Suprapubic skin (tissue), 4 donors: ENCODE measurements around the gene DNAJC25. TPM values are rescaled to one million over a fixed set of nuclear protein-coding genes. Genes with fewer than 3 reads are reported as not detected.
A peak's percentile ranks its signal among the peaks of the same experiment; 100 is the strongest.
"Not testable (repeated sequence)": the region's sequence is repeated elsewhere in the genome, so short reads cannot be mapped to it uniquely, and the experiment has no call there.

Experiments
- DNase-seq, 2 donors: peaks; one replicate each; pipeline ENCODE4 v3.0.0-alpha.2; 2019; ENCODE audit warnings: low spot score in 2 of 2
- H3K27ac ChIP-seq: fragments of 200-600 bp; sonication (generic); one replicate; pipeline ENCODE4 v1.5.1; 2019
- H3K27me3 ChIP-seq: fragments of 200-600 bp; sonication (generic); one replicate; pipeline ENCODE4 v1.5.1; 2019
- H3K36me3 ChIP-seq: fragments of 200-600 bp; sonication (generic); one replicate; pipeline ENCODE4 v1.5.1; 2019
- H3K4me1 ChIP-seq: fragments of 200-600 bp; sonication (generic); one replicate; pipeline ENCODE4 v1.5.1; 2019
- H3K4me3 ChIP-seq: fragments of 200-600 bp; sonication (generic); one replicate; pipeline ENCODE4 v1.5.1; 2019; ENCODE audit warnings: mild to moderate bottlenecking
- H3K9me3 ChIP-seq: fragments of 200-600 bp; sonication (generic); one replicate; pipeline ENCODE4 v1.5.1; 2019
- CTCF ChIP-seq, 2 donors: fragments of 200-600 bp in 1 of 2; fragments of 450-650 bp in 1 of 2; sonication (generic) in 1 of 2; IDR thresholded peaks; one replicate each; pipeline ENCODE4 v1.5.1; 2016 to 2019; ENCODE audit warnings: antibody characterized with exemption in 2 of 2, mild to moderate bottlenecking in 1 of 2, moderate library complexity in 1 of 2
- EP300 ChIP-seq: sonication (generic); formaldehyde crosslinking; IDR thresholded peaks from one replicate; pipeline ENCODE4 v1.6.1; 2017; ENCODE audit warnings: antibody characterized with exemption
- POLR2A ChIP-seq, 2 donors: fragments of 450-650 bp; IDR thresholded peaks; one replicate each; pipeline ENCODE4 v1.6.1; 2017; ENCODE audit warnings: antibody characterized with exemption in 2 of 2, mild to moderate bottlenecking in 2 of 2, moderate library complexity in 2 of 2
- POLR2AphosphoS5 ChIP-seq, 3 donors: sonication (generic); formaldehyde crosslinking; IDR thresholded peaks; one replicate each; pipeline ENCODE4 v1.6.1; 2017; ENCODE audit warnings: antibody characterized with exemption in 3 of 3
- WGBS: methylation state at CpG from one replicate; pipeline ENCODE4 v1.1.5; 2018; 5-methylcytosine and 5-hydroxymethylcytosine counted together
- total RNA-seq, 4 donors: library from RNA; depleted of rRNA; stranded (reverse); fragments of >200 nt; gene quantifications; one replicate each; pipeline ENCODE4 v1.1.0, GENCODE V29; 2016

Gene DNAJC25
- total RNA-seq, 4 donors from 2014 or later, result 3.7 to 6.4 (median 5.0) TPM

GRCh38 chr9:111615928-111616327 lies 15.2 kb upstream of the DNAJC25 start:
- no peak for TF ChIP-seq POLR2AphosphoS5 (IDR thresholded peaks at IDR 0.05)
- no peak for TF ChIP-seq CTCF (IDR thresholded peaks at IDR 0.05)
- TF ChIP-seq EP300, result no peak
- no peak for TF ChIP-seq POLR2A (IDR thresholded peaks at IDR 0.05)
- no peak for DNase-seq
- H3K4me1 ChIP-seq, result peaks cover 2% of the 10 kb centered on the region
- no peak overlapping the region for H3K4me3 ChIP-seq
- no peak overlapping the region for H3K27ac ChIP-seq
- no peaks in the 10 kb centered on the region for H3K27me3 ChIP-seq
- WGBS, result 36% methylated on average over 3 of the region's 3 CpGs
- H3K9me3 ChIP-seq, result no peaks in the 10 kb centered on the region
- H3K36me3 ChIP-seq, result no peaks in the 10 kb centered on the region

GRCh38 chr9:111617349-111617748 lies 13.8 kb upstream of the DNAJC25 start:
- not testable (repeated sequence) for H3K27ac ChIP-seq, H3K27me3 ChIP-seq, H3K36me3 ChIP-seq, H3K4me3 ChIP-seq, H3K9me3 ChIP-seq, DNase-seq, H3K4me1 ChIP-seq
- WGBS, result 98% methylated on average over 5 of the region's 29 CpGs

- H3K9me3 ChIP-seq, result no peaks in the 10 kb centered on the region
- WGBS, result 19% methylated on average over 2 of the region's 2 CpGs
- peaks cover 9% of the 10 kb centered on the region for H3K4me1 ChIP-seq
- H3K27me3 ChIP-seq, result no peaks in the 10 kb centered on the region
- no peak for DNase-seq
- H3K27ac ChIP-seq, result no peak overlapping the region
- H3K4me3 ChIP-seq, result no peak overlapping the region
- no peaks in the 10 kb centered on the region for H3K36me3 ChIP-seq
- TF ChIP-seq POLR2AphosphoS5 (IDR thresholded peaks at IDR 0.05) (no peak), CTCF (IDR thresholded peaks at IDR 0.05) (peak; percentile 57 to 82)
Observed at GRCh38 chr9:111621895-111622480, 9.1 kb upstream of the DNAJC25 start.

GRCh38 chr9:111622626-111623025 lies 8.5 kb upstream of the DNAJC25 start:
- Histone ChIP-seq H3K4me1 (peaks cover 9% of the 10 kb centered on the region), H3K36me3 (no peaks in the 10 kb centered on the region), H3K4me3 (no peak overlapping the region), H3K9me3 (no peaks in the 10 kb centered on the region), H3K27me3 (no peaks in the 10 kb centered on the region), H3K27ac (no peak overlapping the region)
- WGBS, result 38% methylated on average over 3 of the region's 3 CpGs
- TF ChIP-seq EP300 (no peak), CTCF (IDR thresholded peaks at IDR 0.05) (no peak), POLR2A (IDR thresholded peaks at IDR 0.05) (no peak), POLR2AphosphoS5 (IDR thresholded peaks at IDR 0.05) (no peak)
- peak in 1 of 2 donors; percentile 71 for DNase-seq

- no peak for DNase-seq
- Histone ChIP-seq H3K4me1 (peaks cover 17% of the 10 kb centered on the region), H3K27me3 (no peaks in the 10 kb centered on the region), H3K27ac (no peak overlapping the region), H3K4me3 (no peak overlapping the region), H3K36me3 (no peaks in the 10 kb centered on the region), H3K9me3 (no peaks in the 10 kb centered on the region)
- TF ChIP-seq CTCF (IDR thresholded peaks at IDR 0.05), result no peak
- 53% methylated on average over 7 of the region's 7 CpGs for WGBS
Observed at GRCh38 chr9:111627260-111627963, 3.7 kb upstream of the DNAJC25 start.

GRCh38 chr9:111628411-111628810 lies 2.7 kb upstream of the DNAJC25 start:
- no peak overlapping the region for H3K4me3 ChIP-seq
- H3K4me1 ChIP-seq, result peaks cover 25% of the 10 kb centered on the region
- no peaks in the 10 kb centered on the region for H3K36me3 ChIP-seq
- TF ChIP-seq CTCF (IDR thresholded peaks at IDR 0.05) (no peak), EP300 (no peak), POLR2A (IDR thresholded peaks at IDR 0.05) (no peak), POLR2AphosphoS5 (IDR thresholded peaks at IDR 0.05) (no peak)
- H3K9me3 ChIP-seq, result no peaks in the 10 kb centered on the region
- 76% methylated on average over 7 of the region's 7 CpGs for WGBS
- DNase-seq, result no peak
- H3K27ac ChIP-seq, result no peak overlapping the region
- no peaks in the 10 kb centered on the region for H3K27me3 ChIP-seq
